Measurements from ENCODE around the gene RGS16. TPM values are rescaled to one million over a fixed set of nuclear protein-coding genes. Genes with fewer than 3 reads are reported as not detected.

RGS16 gene
- total RNA-seq, 4 donors from 2014 or later: 4.1 to 38.9 (median 12.1) TPM

- DNase-seq (ENCODE audit: low spot score): no peak
- no peak for TF ChIP-seq CTCF (IDR thresholded peaks at IDR 0.05)
- no peak for ATAC-seq (ENCODE audit: low FRiP score)
Observed at GRCh38 chr1:182568647-182569284, 35.4 kb downstream of the RGS16 start.

GRCh38 chr1:182567629-182568028, 36.6 kb downstream of the RGS16 start:
- DNase-seq (ENCODE audit: low spot score) (no peak), ATAC-seq (ENCODE audit: low FRiP score) (no peak)
- no peak for TF ChIP-seq CTCF (IDR thresholded peaks at IDR 0.05)

- TF ChIP-seq CTCF (IDR thresholded peaks at IDR 0.05): no peak
- DNase-seq (ENCODE audit: low spot score) (no peak), ATAC-seq (ENCODE audit: low FRiP score) (no peak)
Observed at GRCh38 chr1:182565537-182565936, 38.7 kb downstream of the RGS16 start.

GRCh38 chr1:182564406-182565004, 39.7 kb downstream of the RGS16 start:
- ATAC-seq (ENCODE audit: low FRiP score) (no peak), DNase-seq (ENCODE audit: low spot score) (no peak)
- TF ChIP-seq CTCF (IDR thresholded peaks at IDR 0.05): no peak

- ATAC-seq (ENCODE audit: low FRiP score) (no peak), DNase-seq (ENCODE audit: low spot score) (no peak)
- TF ChIP-seq CTCF (IDR thresholded peaks at IDR 0.05): no peak
Observed at GRCh38 chr1:182563095-182563494, 41.1 kb downstream of the RGS16 start.

GRCh38 chr1:182561456-182561855, 42.7 kb downstream of the RGS16 start:
- TF ChIP-seq CTCF (IDR thresholded peaks at IDR 0.05): no peak
- DNase-seq (ENCODE audit: low spot score) (no peak), ATAC-seq (ENCODE audit: low FRiP score) (no peak)

GRCh38 chr1:182560392-182560984, 43.7 kb downstream of the RGS16 start:
- ATAC-seq (ENCODE audit: low FRiP score) (no peak), DNase-seq (ENCODE audit: low spot score) (no peak)
- no peak for TF ChIP-seq CTCF (IDR thresholded peaks at IDR 0.05)

Data from omental fat pad (tissue), 4 donors.